Activated CD4-positive, alpha-beta T cell treated with anti-CD3 and anti-CD28 coated beads for 48 hours (primary cell): ENCODE data around the gene NOXA1.

Source experiments
- DNase-seq: peaks from one replicate; pipeline ENCODE4 v3.0.0-alpha.2; 2020

NOXA1 gene

DNA sequence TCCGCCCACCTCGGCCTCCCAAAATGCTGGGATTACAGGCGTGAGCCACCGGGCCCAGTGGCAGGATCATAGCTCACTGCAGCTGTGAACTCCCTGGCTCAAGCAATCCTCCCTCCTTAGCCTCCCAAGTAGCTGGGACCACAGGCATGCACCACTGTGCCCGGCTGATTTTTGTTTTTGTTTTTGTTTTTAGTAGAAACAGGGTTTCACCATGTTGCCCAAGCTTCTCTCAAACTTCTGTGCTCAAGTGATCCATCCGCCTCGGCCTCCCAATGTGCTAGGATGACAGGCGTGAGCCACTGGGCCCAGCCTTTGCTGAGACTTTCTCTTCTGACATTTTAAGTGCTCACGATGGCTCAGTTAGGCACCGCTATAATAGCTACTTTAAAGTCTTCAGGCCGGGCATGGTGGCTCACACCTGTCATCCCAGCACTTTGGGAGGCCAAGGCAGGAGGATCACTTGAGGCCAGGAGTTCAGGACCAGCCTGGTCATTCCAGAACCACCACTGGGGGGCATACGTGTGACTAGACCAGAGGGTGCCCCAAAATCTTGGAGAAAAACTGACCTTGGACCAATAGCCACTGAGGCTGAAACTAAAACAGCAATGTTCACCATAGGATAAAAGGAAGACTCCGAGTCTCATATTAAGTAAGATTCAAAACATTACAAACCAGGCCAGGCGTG lies 21.1 kb downstream of the NOXA1 start:
- no peak for DNase-seq

GRCh38 chr9:137445275-137445807 lies 22.1 kb downstream of the NOXA1 start:
- peak; percentile 90 for DNase-seq

GRCh38 chr9:137445930-137446431 lies 22.8 kb downstream of the NOXA1 start:
- DNase-seq = no peak

GRCh38 chr9:137446851-137447471 lies 23.8 kb downstream of the NOXA1 start:
- DNase-seq = no peak

- DNase-seq = no peak
Measured at GRCh38 chr9:137447722-137448601, 24.8 kb downstream of the NOXA1 start.

DNA sequence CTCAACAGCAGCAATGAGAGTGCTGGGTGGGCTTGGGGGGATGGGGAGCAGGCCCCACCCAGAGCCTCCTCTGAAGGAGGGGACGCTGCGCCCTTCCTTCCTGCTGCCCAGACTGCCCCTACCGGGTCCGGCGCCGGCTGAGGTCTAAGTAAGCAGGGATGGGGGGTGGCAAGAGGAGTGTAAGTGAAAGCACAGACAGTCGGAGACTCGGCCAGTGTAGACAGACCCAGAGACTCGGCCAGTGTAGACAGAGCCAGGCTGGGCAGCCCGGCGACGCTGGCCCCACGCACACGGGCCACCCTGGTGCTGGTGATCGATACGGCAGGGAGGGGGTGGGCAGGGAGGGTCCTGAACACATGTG lies 25.4 kb downstream of the NOXA1 start:
- no peak for DNase-seq

GRCh38 chr9:137449081-137449844 lies 26.1 kb downstream of the NOXA1 start:
- no peak for DNase-seq

DNA sequence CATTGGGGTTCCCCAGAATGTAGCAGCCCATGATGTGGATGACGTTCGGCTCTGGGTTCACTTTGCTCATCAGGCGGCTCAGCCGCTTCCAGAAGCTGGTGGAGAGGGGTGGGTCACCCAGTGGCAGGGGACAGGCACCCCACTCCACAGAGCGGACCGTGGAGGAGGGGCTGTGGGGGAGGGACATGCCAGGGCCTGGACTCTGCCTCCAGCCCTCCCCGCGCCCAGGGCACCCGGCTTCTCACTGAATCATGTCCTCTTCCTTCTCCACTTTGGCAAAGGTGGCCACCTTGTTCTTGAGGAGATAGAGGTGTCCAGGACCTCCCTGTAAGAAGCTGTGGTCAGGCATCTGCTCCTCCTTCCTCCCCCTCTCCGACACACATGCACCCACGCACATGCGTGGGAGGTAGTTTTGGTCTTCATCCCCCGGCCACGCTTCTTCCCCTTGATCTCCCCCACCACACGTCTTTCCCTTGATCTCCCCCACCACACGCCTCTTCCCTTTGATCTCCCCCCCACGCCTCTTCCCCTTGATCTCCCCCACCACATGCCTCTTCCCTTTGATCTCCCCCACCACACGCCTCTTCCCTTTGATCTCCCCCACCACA lies 26.8 kb downstream of the NOXA1 start:
- DNase-seq = no peak

DNA sequence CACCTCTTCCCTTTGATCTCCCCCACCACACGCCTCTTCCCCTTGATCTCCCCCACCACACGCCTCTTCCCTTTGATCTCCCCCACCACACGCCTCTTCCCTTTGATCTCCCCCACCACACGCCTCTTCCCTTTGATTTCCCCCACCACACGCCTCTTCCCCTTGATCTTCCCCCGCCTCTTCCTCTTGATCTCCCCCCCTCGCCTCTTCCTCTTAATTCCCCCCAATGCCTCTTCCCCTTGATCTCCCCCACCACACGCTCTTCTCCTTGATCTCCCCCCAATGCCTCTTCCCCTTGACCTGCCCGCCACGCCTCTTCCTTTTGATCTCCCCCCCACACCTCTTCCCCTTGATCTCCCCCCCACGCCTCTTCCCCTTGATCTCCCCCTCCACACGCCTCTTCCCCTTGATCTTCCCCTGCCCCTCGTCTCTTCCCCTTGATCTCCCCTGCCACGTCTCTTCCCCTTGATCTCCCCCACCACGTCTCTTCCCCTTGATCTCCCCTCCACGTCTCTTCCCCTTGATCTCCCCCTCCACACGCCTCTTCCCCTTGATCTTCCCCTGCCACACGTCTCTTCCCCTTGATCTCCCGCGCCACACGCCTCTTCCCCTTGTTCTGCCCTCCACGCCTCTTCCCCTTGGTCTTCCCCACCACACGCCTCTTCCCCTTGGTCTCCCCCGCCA lies 27.5 kb downstream of the NOXA1 start:
- DNase-seq = peak; percentile 2

GRCh38 chr9:137451264-137452005 lies 28.2 kb downstream of the NOXA1 start:
- peak; percentile 2 for DNase-seq

DNA sequence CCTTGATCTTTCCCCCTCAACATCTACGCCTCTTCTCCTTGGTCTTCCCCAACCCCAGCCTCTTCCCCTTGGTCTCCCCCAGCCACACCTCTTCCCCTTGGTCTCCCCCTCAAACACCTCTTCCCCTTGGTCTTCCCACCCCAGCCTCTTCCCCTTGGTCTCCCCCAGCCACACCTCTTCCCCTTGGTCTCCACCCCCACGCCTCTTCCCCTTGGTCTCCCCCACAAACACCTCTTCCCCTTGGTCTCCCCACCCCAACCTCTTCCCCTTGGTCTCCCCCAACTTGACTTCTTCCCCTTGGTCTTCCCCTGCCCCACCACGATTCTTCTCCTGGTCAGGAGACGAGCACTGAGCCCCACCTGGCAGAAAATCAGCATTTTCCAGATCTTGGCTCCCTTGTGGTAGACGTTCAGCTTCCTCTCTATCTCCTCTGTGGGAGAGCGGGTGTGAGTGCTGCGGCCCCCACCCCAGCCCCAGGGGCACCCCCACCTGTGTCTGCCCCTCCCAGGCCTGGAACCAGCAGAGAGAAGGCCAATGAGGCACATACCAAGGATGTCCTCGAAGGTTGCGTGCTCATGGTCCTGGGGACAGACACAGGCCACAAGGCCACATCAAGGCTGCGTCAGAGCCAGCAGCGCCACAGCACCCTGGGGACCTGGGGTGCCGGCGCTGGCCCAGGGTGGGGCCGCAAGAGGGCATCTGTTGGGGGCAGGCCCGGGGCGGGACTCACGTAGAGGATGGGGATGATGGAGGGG lies 29.0 kb downstream of the NOXA1 start:
- peak; percentile 1 for DNase-seq

DNA sequence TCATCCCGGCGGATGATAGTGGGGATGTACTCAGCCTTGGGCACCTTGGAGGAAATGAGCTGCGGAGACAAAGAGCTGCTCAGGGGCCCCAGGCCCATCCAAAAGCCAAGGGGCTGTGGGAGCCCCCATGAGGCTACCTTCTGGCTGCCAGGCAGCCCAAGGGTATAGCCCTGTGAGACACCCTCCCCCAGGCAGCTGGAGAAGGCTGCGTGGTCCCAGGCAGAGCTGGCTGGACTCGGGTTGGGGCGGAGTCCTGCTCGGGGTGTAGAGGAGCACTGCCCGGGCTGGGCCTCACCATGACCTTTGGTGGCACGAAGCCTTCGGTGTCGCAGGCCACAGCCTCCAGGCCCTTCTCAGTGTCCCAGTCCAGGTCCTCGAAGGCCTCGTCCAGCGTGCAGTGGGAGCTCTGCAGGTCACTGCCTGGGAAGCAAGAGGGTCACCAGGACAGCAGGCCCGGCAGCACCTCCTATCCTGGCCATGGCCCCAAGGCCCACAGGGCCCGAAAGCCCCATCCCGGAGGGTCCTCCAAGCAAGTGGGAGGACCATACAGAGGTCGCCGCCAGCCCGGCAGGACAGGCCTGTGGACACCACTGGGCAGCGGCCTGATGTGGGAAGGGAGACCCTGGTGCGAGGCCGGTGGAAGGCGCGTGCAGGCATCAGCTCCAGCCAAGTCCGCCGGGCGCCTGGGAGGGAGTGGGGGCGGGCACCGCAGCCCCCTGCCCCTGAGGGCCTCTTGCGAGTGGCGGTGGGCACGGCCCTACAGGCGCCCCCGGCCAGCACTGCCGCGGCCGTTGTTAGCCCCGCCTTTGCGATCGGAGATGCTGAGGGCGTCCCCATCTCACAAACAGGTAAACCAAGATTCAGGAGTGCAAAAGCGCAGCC lies 29.8 kb downstream of the NOXA1 start:
- DNase-seq = no peak

DNA sequence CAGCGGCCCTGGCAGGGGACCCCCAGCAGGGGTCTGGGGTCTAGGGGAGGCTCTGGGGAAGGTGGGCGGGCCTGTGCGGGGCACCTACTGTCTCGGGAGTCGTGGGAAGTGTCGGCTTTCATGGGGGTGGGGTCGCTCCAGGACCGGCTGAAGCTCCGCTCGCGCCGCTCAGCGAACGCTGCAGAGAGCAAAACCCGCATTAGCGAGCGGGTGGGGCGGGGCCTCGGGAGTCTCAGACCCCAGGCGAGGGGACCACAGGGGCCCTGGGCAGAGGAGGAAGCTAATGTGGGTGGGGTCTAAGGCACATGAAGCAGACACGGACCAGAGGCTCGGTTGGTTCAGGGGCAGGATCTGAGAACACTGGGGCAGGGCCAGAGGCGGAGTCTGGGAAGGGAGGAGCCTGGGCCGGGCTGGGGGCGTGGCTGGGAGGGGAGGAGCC lies 30.5 kb downstream of the NOXA1 start:
- DNase-seq = peak; percentile 81

GRCh38 chr9:137454145-137454596 lies 31.0 kb downstream of the NOXA1 start:
- peak; percentile 61 for DNase-seq

DNA sequence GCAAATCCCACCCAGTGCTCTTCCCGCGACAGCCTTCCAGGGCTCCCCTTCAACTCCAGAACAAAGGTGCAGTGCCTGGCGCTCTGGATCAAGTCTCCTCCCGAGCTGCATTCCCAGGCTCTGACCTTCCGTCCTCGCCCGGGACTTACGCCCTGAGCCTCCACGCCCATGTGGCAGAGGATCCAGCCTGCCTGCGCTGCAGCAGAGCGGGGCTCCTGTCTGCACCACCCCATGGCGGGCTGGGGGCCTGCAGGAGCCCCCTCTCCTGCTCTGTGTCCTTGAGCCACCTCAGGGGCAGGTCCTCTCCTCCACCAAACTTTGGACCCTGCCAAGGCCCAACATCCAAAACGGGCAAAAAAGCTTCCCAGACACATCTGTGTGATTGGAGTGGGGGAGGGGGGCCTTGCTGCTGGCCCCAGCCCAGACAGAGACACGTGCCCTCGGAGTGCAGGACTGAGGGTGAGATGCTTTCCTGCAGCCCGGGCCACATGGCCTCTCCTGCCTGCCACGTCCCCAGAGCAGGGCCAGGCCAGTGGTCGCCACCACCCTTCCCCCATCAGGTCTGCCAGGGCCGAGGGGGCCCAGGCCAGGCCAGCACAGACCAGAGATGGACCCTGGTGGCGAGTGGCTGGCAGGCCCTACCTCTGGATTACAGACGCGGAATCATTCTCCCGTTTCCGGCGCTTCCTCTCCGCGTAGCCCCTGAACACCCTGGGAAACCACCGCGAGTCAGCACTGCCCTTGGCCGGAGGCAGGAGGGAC lies 31.6 kb downstream of the NOXA1 start:
- DNase-seq = no peak

- peak; percentile 3 for DNase-seq
Measured at GRCh38 chr9:137455359-137455991, 32.3 kb downstream of the NOXA1 start.

GRCh38 chr9:137456061-137456863 lies 33.1 kb downstream of the NOXA1 start:
- no peak for DNase-seq
